Spleen (tissue), 7 donors: ENCODE results near the gene TIRAP.

Source experiments
- POLR2A ChIP-seq, 3 donors: fragments of 450-650 bp; IDR thresholded peaks; one replicate each; pipeline ENCODE4 v1.5.1; 2017; ENCODE audit warnings: antibody characterized with exemption in 3 of 3, mild to moderate bottlenecking in 1 of 3
- TF ChIP-seq, protein P1 (sequence below), 11 experiments: fragments of 200-600 bp in 7 of 11; fragments of 450-650 bp in 4 of 11; sonication (generic) in 4 of 11; IDR thresholded peaks in 8 of 11; conservative IDR thresholded peaks in 3 of 11; 1 replicate in 7 of 11; 2 replicates in 4 of 11; pipeline versions ENCODE4 v1.4.0 to v1.8.0; 2016 to 2021; ENCODE audit warnings: antibody characterized with exemption in 11 of 11, inconsistent platforms in 4 of 11, mild to moderate bottlenecking in 1 of 11
- donor health status: DM: no; HTN: no; CAD: no; lungs with moderate emphysema.
- donor health status: DM: no; HTN: no; CAD: no.
- donor health status: DM: no; HTN: no; CAD: no.

- TF ChIP-seq POLR2A (IDR thresholded peaks at IDR 0.05), result no peak
- TF ChIP-seq, protein P1, sequence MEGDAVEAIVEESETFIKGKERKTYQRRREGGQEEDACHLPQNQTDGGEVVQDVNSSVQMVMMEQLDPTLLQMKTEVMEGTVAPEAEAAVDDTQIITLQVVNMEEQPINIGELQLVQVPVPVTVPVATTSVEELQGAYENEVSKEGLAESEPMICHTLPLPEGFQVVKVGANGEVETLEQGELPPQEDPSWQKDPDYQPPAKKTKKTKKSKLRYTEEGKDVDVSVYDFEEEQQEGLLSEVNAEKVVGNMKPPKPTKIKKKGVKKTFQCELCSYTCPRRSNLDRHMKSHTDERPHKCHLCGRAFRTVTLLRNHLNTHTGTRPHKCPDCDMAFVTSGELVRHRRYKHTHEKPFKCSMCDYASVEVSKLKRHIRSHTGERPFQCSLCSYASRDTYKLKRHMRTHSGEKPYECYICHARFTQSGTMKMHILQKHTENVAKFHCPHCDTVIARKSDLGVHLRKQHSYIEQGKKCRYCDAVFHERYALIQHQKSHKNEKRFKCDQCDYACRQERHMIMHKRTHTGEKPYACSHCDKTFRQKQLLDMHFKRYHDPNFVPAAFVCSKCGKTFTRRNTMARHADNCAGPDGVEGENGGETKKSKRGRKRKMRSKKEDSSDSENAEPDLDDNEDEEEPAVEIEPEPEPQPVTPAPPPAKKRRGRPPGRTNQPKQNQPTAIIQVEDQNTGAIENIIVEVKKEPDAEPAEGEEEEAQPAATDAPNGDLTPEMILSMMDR (IDR thresholded peaks at IDR 0.05 in 8 of 11, conservative IDR thresholded peaks at IDR 0.05 in 3 of 11), result no peak
Measured at GRCh38 chr11:126290887-126291286, 8.0 kb downstream of the TIRAP start.
